B cell (primary cell): ENCODE measurements around the gene ROM1. TPM values are rescaled to one million over a fixed set of nuclear protein-coding genes. Genes with fewer than 3 reads are reported as not detected.

Source experiments
- ATAC-seq: fragments of 200-7000 bp; cut with Tn5 transposase; one replicate; pipeline ENCODE4 v1.10.0; 2021; ENCODE audit warnings: low read depth, mild to moderate bottlenecking, moderate number of reproducible peaks, moderate library complexity
- CTCF ChIA-PET: fragments of 350-600 bp; sonication (Branson Sonifier 250); formaldehyde crosslinking; loops from one replicate; lab custom pipeline; 2021; ENCODE audit warnings: antibody characterized with exemption, inconsistent platforms; lab: Charles Lee
- POLR2A ChIA-PET: fragments of 350-600 bp; sonication (Branson Sonifier 250); formaldehyde crosslinking; loops from one replicate; lab custom pipeline; 2021; ENCODE audit warnings: antibody characterized with exemption; lab: Charles Lee
- DNase-seq: peaks from one replicate; pipeline ENCODE4 v3.0.0; 2013
- H2AFZ ChIP-seq: 2 replicates; pipeline ENCODE4 v1.6.1; 2012; ENCODE audit warnings: mild to moderate bottlenecking, low read depth, low read length; ENCODE audit not compliant: insufficient read depth, poor library complexity, severe bottlenecking
- H3K27ac ChIP-seq, 2 donors: 1 replicate in 1 of 2; 2 replicates in 1 of 2; pipeline ENCODE4 v1.5.1; 2012 to 2013; ENCODE audit warnings: low read length in 2 of 2, mild to moderate bottlenecking in 2 of 2, moderate library complexity in 1 of 2
- H3K27me3 ChIP-seq, 4 experiments: fragments of 200-600 bp in 1 of 4; sonication (generic) in 1 of 4; replicated peaks in 1 of 4; 1 replicate in 2 of 4; 2 replicates in 2 of 4; pipeline versions ENCODE4 v1.6.1 to v1.7.0; 2013 to 2016; ENCODE audit warnings: low read length in 3 of 4, mild to moderate bottlenecking in 2 of 4, mixed read lengths in 1 of 4, moderate library complexity in 1 of 4; ENCODE audit not compliant: insufficient read depth in 4 of 4, control insufficient read depth in 3 of 4; ENCODE audit errors: control extremely low read depth in 1 of 4
- H3K36me3 ChIP-seq, 2 experiments: replicated peaks in 1 of 2; 1 replicate in 1 of 2; 2 replicates in 1 of 2; pipeline versions ENCODE4 v1.6.1 to v1.7.1; 2013; ENCODE audit warnings: low read length in 1 of 2; ENCODE audit not compliant: insufficient read depth in 2 of 2, control insufficient read depth in 1 of 2; ENCODE audit errors: control extremely low read depth in 1 of 2, extremely low read depth in 1 of 2
- H3K4me1 ChIP-seq, 2 donors: fragments of 200-600 bp in 1 of 2; sonication (generic) in 1 of 2; 1 replicate in 1 of 2; 2 replicates in 1 of 2; pipeline versions ENCODE4 v1.5.1 to v1.6.1; 2013 to 2017; ENCODE audit warnings: low read length in 2 of 2; ENCODE audit not compliant: control insufficient read depth in 2 of 2, insufficient read depth in 2 of 2
- H3K4me2 ChIP-seq: replicated peaks from 2 replicates; pipeline ENCODE3; 2012; ENCODE audit warnings: mild to moderate bottlenecking, low read depth, low read length; ENCODE audit not compliant: poor library complexity, severe bottlenecking
- H3K4me3 ChIP-seq, 5 experiments: fragments of 200-600 bp in 1 of 5; sonication (generic) in 1 of 5; 1 replicate in 3 of 5; 2 replicates in 2 of 5; pipeline versions ENCODE4 v1.5.1 to v1.7.0; 2011 to 2016; ENCODE audit warnings: low read length in 4 of 5, mild to moderate bottlenecking in 4 of 5, low read depth in 2 of 5, control low read depth in 1 of 5, moderate library complexity in 1 of 5; ENCODE audit not compliant: insufficient read depth in 1 of 5; ENCODE audit errors: control extremely low read depth in 1 of 5, extremely low read depth in 1 of 5
- H3K79me2 ChIP-seq: fragments of 200-600 bp; sonication (generic); one replicate; pipeline ENCODE4 v1.6.0; 2016; ENCODE audit warnings: low read length; ENCODE audit not compliant: control insufficient read depth, insufficient read depth
- H3K9ac ChIP-seq: fragments of 200-600 bp; sonication (generic); 2 replicates; pipeline ENCODE4 v1.6.1; 2017; ENCODE audit warnings: mild to moderate bottlenecking, low read length, moderate library complexity
- H3K9me3 ChIP-seq, 3 donors: one replicate each; pipeline versions ENCODE4 v1.6.1 to v1.7.1; 2013; ENCODE audit warnings: low read length in 2 of 3; ENCODE audit not compliant: control insufficient read depth in 2 of 3, insufficient read depth in 1 of 3; ENCODE audit errors: control extremely low read depth in 1 of 3
- H4K20me1 ChIP-seq: 2 replicates; pipeline ENCODE4 v1.6.0; 2012; ENCODE audit warnings: mild to moderate bottlenecking, low read length; ENCODE audit not compliant: insufficient read depth, control insufficient read depth, poor library complexity, severe bottlenecking
- H3K27ac Mint-ChIP-seq: one replicate; pipeline ENCODE4 v1.8.0; 2021; ENCODE audit warnings: mixed read lengths
- H3K27me3 Mint-ChIP-seq: one replicate; pipeline ENCODE4 v1.8.0; 2021; ENCODE audit warnings: mixed read lengths
- H3K4me1 Mint-ChIP-seq: one replicate; pipeline ENCODE4 v1.8.0; 2021; ENCODE audit warnings: mixed read lengths
- H3K4me3 Mint-ChIP-seq: one replicate; pipeline ENCODE4 v1.8.0; 2021; ENCODE audit warnings: mixed read lengths
- H3K9me3 Mint-ChIP-seq: one replicate; pipeline ENCODE4 v1.8.0; 2022; ENCODE audit warnings: mixed read lengths; ENCODE audit not compliant: insufficient read depth
- CTCF ChIP-seq: fragments of 200-600 bp; IDR thresholded peaks from one replicate; pipeline ENCODE4 v1.8.0; 2022; ENCODE audit warnings: antibody characterized with exemption, mild to moderate bottlenecking
- EZH2 ChIP-seq: IDR thresholded peaks from 2 replicates; pipeline ENCODE4 v1.6.1; 2012; ENCODE audit warnings: borderline replicate concordance, low read depth, mild to moderate bottlenecking, moderate library complexity, low read length; ENCODE audit not compliant: insufficient read depth, poor library complexity, severe bottlenecking
- WGBS: methylation state at CpG from one replicate; pipeline ENCODE4 v1.1.5; 2013; ENCODE audit warnings: missing lambda C conversion rate; ENCODE audit not compliant: insufficient coverage; 5-methylcytosine and 5-hydroxymethylcytosine counted together
- intact Hi-C: fragments of 100-400 bp; cut with micrococcal nuclease; formaldehyde crosslinking; loops from one replicate; pipeline ENCODE4 v1.10.0; 2022
- polyA plus RNA-seq: library from polyadenylated mRNA; depleted of rRNA; stranded (reverse); fragments of >200 nt; gene quantifications from 2 replicates; pipeline ENCODE4 v1.2.3, GENCODE V29; 2012
- total RNA-seq, 2 donors: library from RNA; stranded (reverse); fragments of 120-200 nt in 1 of 2; gene quantifications; 1 replicate in 1 of 2; 2 replicates in 1 of 2; pipeline versions ENCODE4 v1.2.3 to v1.2.4, GENCODE V29; 2013 to 2022

ROM1 gene
- total and polyA plus RNA-seq, 2 donors (not counting 1 experiment from before 2014, with no cell fraction given), result 1.3 to 2.0 TPM

GRCh38 chr11:62574363-62575071 lies 38.5 kb upstream of the ROM1 start:
- H3K79me2 ChIP-seq, result peaks cover 18% of the 10 kb centered on the region
- H3K27ac ChIP-seq, result peak overlapping the region; percentile 63 to 76
- under 1% methylated on average over 33 of the region's 33 CpGs for WGBS
- no peak for TF ChIP-seq CTCF
- no peak for TF ChIP-seq EZH2
- ATAC-seq (peak; percentile 1), DNase-seq (no peak)
- peak overlapping the region; percentile 86 for H3K9ac ChIP-seq
- peak overlapping the region; percentile 90 for H3K4me2 ChIP-seq
- Mint-ChIP-seq H3K4me1 (peaks cover 48% of the 10 kb centered on the region), H3K27ac (peak overlapping the region; percentile 95), H3K27me3 (no peaks in the 10 kb centered on the region), H3K4me3 (peak overlapping the region; percentile 92), H3K9me3 (no peaks in the 10 kb centered on the region)
- ChIA-PET POLR2A (interaction anchor here (0.5 to 2.3 kb wide), 19 partner anchors 11 to 267 kb away, joined by 3 to 35 read pairs (median 4); partner anchors contain the start of genes B3GAT3, C11orf98, CSKMT and HNRNPUL2), CTCF (interaction anchor here (0.6 to 6.1 kb wide), 13 partner anchors 9 to 212 kb away, joined by 3 to 33 read pairs (median 4); partner anchors contain the start of genes LBHD1, TUT1 and UQCC3)
- intact Hi-C loops, result loop anchor here (1.0 to 5.0 kb wide), 5 partner anchors 17 to 306 kb away; partner anchors contain the start of genes BSCL2, GNG3, SLC3A2 and STX5
- H2AFZ ChIP-seq, result peak overlapping the region; percentile 87
- H3K4me1 ChIP-seq, result peaks cover 12 to 25% of the 10 kb centered on the region in 2 donors
- H3K9me3 ChIP-seq, result peaks cover 0 to 3% (median 0%) of the 10 kb centered on the region in 3 donors
- no peaks in the 10 kb centered on the region for H3K27me3 ChIP-seq
- peaks cover 6 to 45% of the 10 kb centered on the region in 2 experiments for H3K36me3 ChIP-seq
- H3K4me3 ChIP-seq, result peak overlapping the region; percentile 74 to 99 (median 80)
- H4K20me1 ChIP-seq, result peaks cover 3% of the 10 kb centered on the region
